HL-60/S4 treated with retinoic acid at 250 ng/mL for 4 days and 3 days (cell line): Measurements from ENCODE around the gene RFNG.

Experiments
- in situ Hi-C: fragments of 300-500 bp; cut with MboI; formaldehyde crosslinking; loops from 2 replicates; pipeline ENCODE4 v1.7.0; 2022; ENCODE audit warnings: low sequenced_read_pairs

The RFNG gene

GRCh38 chr17:82030470-82031302 is 20.9 kb downstream of the RFNG start:
- in situ Hi-C loops: loop anchor here (25.0 kb wide), 1 partner anchor 132 kb away; no protein-coding TSS in a partner anchor

GRCh38 chr17:82029990-82030469 is 21.6 kb downstream of the RFNG start:
- in situ Hi-C loops: loop anchor here (25.0 kb wide), 1 partner anchor 132 kb away; no protein-coding TSS in a partner anchor

- in situ Hi-C loops: loop anchor here (25.0 kb wide), 1 partner anchor 133 kb away; no protein-coding TSS in a partner anchor
Observed at GRCh38 chr17:82029391-82029790, 22.2 kb downstream of the RFNG start.

- in situ Hi-C loops: loop anchor here (25.0 kb wide), 1 partner anchor 133 kb away; no protein-coding TSS in a partner anchor
Observed at GRCh38 chr17:82028966-82029365, 22.6 kb downstream of the RFNG start.

- in situ Hi-C loops: loop anchor here (25.0 kb wide), 1 partner anchor 134 kb away; no protein-coding TSS in a partner anchor
Observed at GRCh38 chr17:82028246-82028645, 23.4 kb downstream of the RFNG start.

GRCh38 chr17:82025401-82026107 is 26.1 kb downstream of the RFNG start:
- in situ Hi-C loops: loop anchor here (25.0 kb wide), 1 partner anchor 137 kb away; no protein-coding TSS in a partner anchor

- in situ Hi-C loops: loop anchor here (25.0 kb wide), 1 partner anchor 137 kb away; no protein-coding TSS in a partner anchor
Observed at GRCh38 chr17:82024859-82025258, 26.8 kb downstream of the RFNG start.

- in situ Hi-C loops: no loop called here
Observed at GRCh38 chr17:82023447-82024241, 28.0 kb downstream of the RFNG start.

- in situ Hi-C loops: no loop called here
Observed at GRCh38 chr17:82022981-82023446, 28.6 kb downstream of the RFNG start, which contains the start of gene LRRC45. Gene LRRC45, plus strand, starts transcription at chr17:82023305. Its CDS starts 339 bp downstream, at chr17:82023644.

- in situ Hi-C loops: no loop called here
Observed at GRCh38 chr17:82022310-82022980, 29.2 kb downstream of the RFNG start, which contains the start of gene CENPX. Gene CENPX, minus strand, starts transcription at chr17:82022878. Its CDS starts 17 bp downstream, at chr17:82022861.

- in situ Hi-C loops: no loop called here
Observed at GRCh38 chr17:82021900-82022309, 29.7 kb downstream of the RFNG start.

GRCh38 chr17:82021107-82021899 is 30.3 kb downstream of the RFNG start:
- in situ Hi-C loops: no loop called here

GRCh38 chr17:82020572-82021106 is 31.0 kb downstream of the RFNG start:
- in situ Hi-C loops: no loop called here

- in situ Hi-C loops: no loop called here
Observed at GRCh38 chr17:82019690-82020571, 31.7 kb downstream of the RFNG start.

GRCh38 chr17:82018989-82019689 is 32.5 kb downstream of the RFNG start:
- in situ Hi-C loops: no loop called here

- in situ Hi-C loops: no loop called here
Observed at GRCh38 chr17:82018152-82018988, 33.2 kb downstream of the RFNG start.
